ENCODE measurements around the gene MTRFR. TPM values are rescaled to one million over a fixed set of nuclear protein-coding genes. Genes with fewer than 3 reads are reported as not detected.

Gene MTRFR
- total RNA-seq = 15.3 and 17.3 TPM in 2 replicates

DNA sequence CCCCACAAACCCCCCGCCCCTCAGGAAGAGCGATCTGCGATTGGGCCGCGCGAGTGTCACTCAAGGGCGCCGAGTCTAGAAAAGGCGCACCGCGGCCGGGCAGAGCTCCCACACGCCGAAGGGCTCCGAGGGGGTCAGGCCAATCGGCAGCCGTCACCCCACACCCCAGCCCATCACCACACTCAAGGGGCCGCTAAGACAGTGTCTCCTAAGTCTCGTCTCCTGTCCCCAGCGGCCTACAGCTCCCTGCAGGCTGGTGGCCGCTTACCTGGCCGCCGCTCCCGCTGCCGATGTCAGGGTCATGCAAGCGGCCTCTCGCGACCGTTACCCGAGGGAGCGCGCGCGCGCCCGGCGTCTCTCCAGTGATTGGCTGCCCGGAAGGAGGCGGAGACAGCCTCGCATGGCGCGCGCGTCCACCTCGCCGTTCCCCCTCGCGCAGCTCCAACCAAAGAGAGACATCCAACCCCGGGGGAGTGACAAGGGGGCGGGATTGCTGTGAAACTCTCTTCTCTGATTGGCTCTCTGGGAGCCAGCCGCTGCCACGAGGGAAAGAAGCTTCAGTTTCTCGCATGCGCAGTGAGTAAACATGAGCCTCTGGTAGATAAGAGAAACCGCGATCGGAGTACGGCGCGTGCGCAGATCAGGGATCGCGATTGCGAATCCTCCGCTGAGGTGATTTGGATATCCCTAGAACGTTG, at the start of gene MTRFR, which contains the start of gene MPHOSPH9:
TSS of gene MTRFR (plus strand) at position 630 of the 698 bp plus-strand sequence. CDS start 20,239 bp downstream, outside the sequence.
TSS of gene MPHOSPH9 (minus strand) at position 335 of the 698 bp plus-strand sequence. CDS start 2,777 bp downstream, outside the sequence.

Other genes starting within 250 kb of the MTRFR start
- 4.9 and 10.1 TPM in 2 replicates for gene PITPNM2, start 82.3 kb upstream of the MTRFR start, total RNA-seq
- 28.4 and 41.2 TPM in 2 replicates for gene MPHOSPH9, start 295 bp upstream of the MTRFR start, total RNA-seq
- gene CDK2AP1, start 38.4 kb downstream of the MTRFR start, total RNA-seq = 104 and 169 TPM in 2 replicates
- 12.4 and 15.7 TPM in 2 replicates for gene SBNO1, start 131.4 kb downstream of the MTRFR start, total RNA-seq
- gene KMT5A, start 150.7 kb downstream of the MTRFR start, total RNA-seq = 24.6 and 55.2 TPM in 2 replicates
- gene RILPL2, start 203.2 kb downstream of the MTRFR start, total RNA-seq = 2.3 and 3.7 TPM in 2 replicates
- gene SNRNP35, start 224.7 kb downstream of the MTRFR start, total RNA-seq = 12.2 and 18.1 TPM in 2 replicates

Measured in mesangial cell (primary cell).